Ishikawa (cell line): Measurements from ENCODE around the gene ZNF205.

ENCODE experiments used
- EP300 ChIP-seq: IDR thresholded peaks from 2 replicates; pipeline ENCODE4 v1.6.1; 2012; ENCODE audit warnings: borderline replicate concordance
- TAF1 ChIP-seq: IDR thresholded peaks from 2 replicates; pipeline ENCODE4 v1.6.1; 2012; ENCODE audit warnings: low read depth, mild to moderate bottlenecking
- TCF12 ChIP-seq: IDR thresholded peaks from 2 replicates; pipeline ENCODE4 v1.6.1; 2012; ENCODE audit warnings: low read depth
- YY1 ChIP-seq: IDR thresholded peaks from 2 replicates; pipeline ENCODE4 v1.6.1; 2012; ENCODE audit warnings: low read depth
- ZBTB7A ChIP-seq: IDR thresholded peaks from 2 replicates; pipeline ENCODE4 v1.6.1; 2012; ENCODE audit warnings: low read depth
- TF ChIP-seq, protein P1 (sequence below): IDR thresholded peaks from 2 replicates; pipeline ENCODE4 v1.6.1; 2012
- TF ChIP-seq, protein P2 (sequence below): IDR thresholded peaks from 2 replicates; pipeline ENCODE4 v1.6.1; 2012
- TF ChIP-seq, protein P3 (sequence below): IDR thresholded peaks from 2 replicates; pipeline ENCODE4 v1.6.1; 2012; ENCODE audit warnings: low read depth, mild to moderate bottlenecking

DNA sequence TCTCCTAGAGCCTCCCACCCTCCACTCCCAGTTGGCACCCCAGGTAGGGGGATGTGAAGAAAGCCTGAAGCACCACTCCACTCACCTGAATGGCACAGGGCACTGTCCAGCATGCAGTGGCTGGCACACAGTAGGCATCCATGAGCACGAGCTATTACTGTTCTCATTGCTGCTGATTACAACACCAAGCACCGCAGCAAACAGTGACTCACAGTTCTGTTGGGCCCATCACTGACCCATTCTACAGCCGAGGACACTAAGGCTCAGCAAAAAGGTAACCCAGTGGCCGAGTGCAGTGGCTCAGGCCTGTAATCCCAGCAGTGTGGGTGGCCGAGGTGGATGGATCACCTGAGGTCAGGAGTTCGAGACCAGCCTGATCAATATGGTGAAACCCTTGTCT lies 16.0 kb upstream of the ZNF205 start:
- TF ChIP-seq ZBTB7A (no peak), YY1 (no peak), EP300 (no peak), TCF12 (no peak), TAF1 (no peak)
- TF ChIP-seq, protein P1, sequence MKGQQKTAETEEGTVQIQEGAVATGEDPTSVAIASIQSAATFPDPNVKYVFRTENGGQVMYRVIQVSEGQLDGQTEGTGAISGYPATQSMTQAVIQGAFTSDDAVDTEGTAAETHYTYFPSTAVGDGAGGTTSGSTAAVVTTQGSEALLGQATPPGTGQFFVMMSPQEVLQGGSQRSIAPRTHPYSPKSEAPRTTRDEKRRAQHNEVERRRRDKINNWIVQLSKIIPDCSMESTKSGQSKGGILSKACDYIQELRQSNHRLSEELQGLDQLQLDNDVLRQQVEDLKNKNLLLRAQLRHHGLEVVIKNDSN, result no peak
- TF ChIP-seq, protein P2, sequence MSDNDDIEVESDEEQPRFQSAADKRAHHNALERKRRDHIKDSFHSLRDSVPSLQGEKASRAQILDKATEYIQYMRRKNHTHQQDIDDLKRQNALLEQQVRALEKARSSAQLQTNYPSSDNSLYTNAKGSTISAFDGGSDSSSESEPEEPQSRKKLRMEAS, result no peak
- TF ChIP-seq, protein P3, sequence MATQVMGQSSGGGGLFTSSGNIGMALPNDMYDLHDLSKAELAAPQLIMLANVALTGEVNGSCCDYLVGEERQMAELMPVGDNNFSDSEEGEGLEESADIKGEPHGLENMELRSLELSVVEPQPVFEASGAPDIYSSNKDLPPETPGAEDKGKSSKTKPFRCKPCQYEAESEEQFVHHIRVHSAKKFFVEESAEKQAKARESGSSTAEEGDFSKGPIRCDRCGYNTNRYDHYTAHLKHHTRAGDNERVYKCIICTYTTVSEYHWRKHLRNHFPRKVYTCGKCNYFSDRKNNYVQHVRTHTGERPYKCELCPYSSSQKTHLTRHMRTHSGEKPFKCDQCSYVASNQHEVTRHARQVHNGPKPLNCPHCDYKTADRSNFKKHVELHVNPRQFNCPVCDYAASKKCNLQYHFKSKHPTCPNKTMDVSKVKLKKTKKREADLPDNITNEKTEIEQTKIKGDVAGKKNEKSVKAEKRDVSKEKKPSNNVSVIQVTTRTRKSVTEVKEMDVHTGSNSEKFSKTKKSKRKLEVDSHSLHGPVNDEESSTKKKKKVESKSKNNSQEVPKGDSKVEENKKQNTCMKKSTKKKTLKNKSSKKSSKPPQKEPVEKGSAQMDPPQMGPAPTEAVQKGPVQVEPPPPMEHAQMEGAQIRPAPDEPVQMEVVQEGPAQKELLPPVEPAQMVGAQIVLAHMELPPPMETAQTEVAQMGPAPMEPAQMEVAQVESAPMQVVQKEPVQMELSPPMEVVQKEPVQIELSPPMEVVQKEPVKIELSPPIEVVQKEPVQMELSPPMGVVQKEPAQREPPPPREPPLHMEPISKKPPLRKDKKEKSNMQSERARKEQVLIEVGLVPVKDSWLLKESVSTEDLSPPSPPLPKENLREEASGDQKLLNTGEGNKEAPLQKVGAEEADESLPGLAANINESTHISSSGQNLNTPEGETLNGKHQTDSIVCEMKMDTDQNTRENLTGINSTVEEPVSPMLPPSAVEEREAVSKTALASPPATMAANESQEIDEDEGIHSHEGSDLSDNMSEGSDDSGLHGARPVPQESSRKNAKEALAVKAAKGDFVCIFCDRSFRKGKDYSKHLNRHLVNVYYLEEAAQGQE, result no peak
